DOHH2 (cell line): ENCODE measurements around the gene SLC16A4.

Experiments
- H3F3A ChIP-seq: fragments of 200-600 bp; sonication (generic), shearing (Covaris generic); 2 replicates; pipeline ENCODE4 v1.6.0; 2016; ENCODE audit warnings: antibody characterized with exemption, mild to moderate bottlenecking; ENCODE audit not compliant: control insufficient read depth, insufficient read depth
- H3K27ac ChIP-seq: fragments of 200-600 bp; sonication (generic); 2 replicates; pipeline ENCODE4 v1.5.1; 2014; ENCODE audit warnings: low read depth, mild to moderate bottlenecking, low read length, moderate library complexity
- H3K27me3 ChIP-seq: fragments of 200-600 bp; sonication (generic); 2 replicates; pipeline ENCODE4 v1.6.1; 2014; ENCODE audit warnings: mild to moderate bottlenecking, low read length, mixed read lengths; ENCODE audit not compliant: control insufficient read depth
- H3K36me3 ChIP-seq: fragments of 200-600 bp; sonication (generic); 2 replicates; pipeline ENCODE4 v1.6.1; 2014; ENCODE audit warnings: mild to moderate bottlenecking, low read length, moderate library complexity, mixed read lengths; ENCODE audit not compliant: control insufficient read depth
- H3K4me1 ChIP-seq: fragments of 200-600 bp; sonication (generic); 2 replicates; pipeline ENCODE4 v1.6.1; 2014; ENCODE audit warnings: mild to moderate bottlenecking, low read length, mixed read lengths; ENCODE audit not compliant: control insufficient read depth
- H3K4me2 ChIP-seq: fragments of 200-600 bp; sonication (generic); 2 replicates; pipeline ENCODE4 v1.6.0; 2014; ENCODE audit warnings: mild to moderate bottlenecking, low read length, moderate library complexity
- H3K4me3 ChIP-seq: fragments of 200-600 bp; sonication (generic); 2 replicates; pipeline ENCODE4 v1.5.1; 2014; ENCODE audit warnings: mild to moderate bottlenecking, low read length, mixed read lengths
- H3K79me2 ChIP-seq: fragments of 200-600 bp; sonication (generic); 2 replicates; pipeline ENCODE4 v1.6.1; 2014; ENCODE audit warnings: mild to moderate bottlenecking, low read length, mixed read lengths; ENCODE audit not compliant: control insufficient read depth
- H3K9me2 ChIP-seq: fragments of 200-600 bp; sonication (generic); replicated peaks from 2 replicates; pipeline ENCODE4 v1.6.1; 2014; ENCODE audit warnings: mild to moderate bottlenecking, low read length, mixed read lengths; ENCODE audit not compliant: control insufficient read depth
- H3K9me3 ChIP-seq: fragments of 200-600 bp; sonication (generic); 2 replicates; pipeline ENCODE4 v1.6.1; 2014; ENCODE audit warnings: antibody characterized with exemption, low read length, mixed read lengths; ENCODE audit not compliant: control insufficient read depth, insufficient read depth
- H4K20me1 ChIP-seq: fragments of 200-600 bp; sonication (generic); 2 replicates; pipeline ENCODE4 v1.6.0; 2014; ENCODE audit warnings: low read depth, mild to moderate bottlenecking, antibody characterized with exemption, low read length, moderate library complexity; ENCODE audit not compliant: control insufficient read depth, insufficient read depth
- EZH2phosphoT487 ChIP-seq: fragments of 200-600 bp; sonication (generic); IDR thresholded peaks from 2 replicates; pipeline ENCODE4 v1.6.1; 2017; ENCODE audit warnings: borderline replicate concordance, mild to moderate bottlenecking, antibody characterized with exemption, low read length, moderate library complexity, mixed read lengths
- TF ChIP-seq, protein P1 (sequence below): fragments of 200-600 bp; sonication (generic); IDR thresholded peaks from one replicate; pipeline ENCODE4 v1.5.1; 2014; ENCODE audit warnings: antibody characterized with exemption, mild to moderate bottlenecking, low read depth, low read length; ENCODE audit not compliant: poor library complexity, severe bottlenecking

The SLC16A4 gene

DNA sequence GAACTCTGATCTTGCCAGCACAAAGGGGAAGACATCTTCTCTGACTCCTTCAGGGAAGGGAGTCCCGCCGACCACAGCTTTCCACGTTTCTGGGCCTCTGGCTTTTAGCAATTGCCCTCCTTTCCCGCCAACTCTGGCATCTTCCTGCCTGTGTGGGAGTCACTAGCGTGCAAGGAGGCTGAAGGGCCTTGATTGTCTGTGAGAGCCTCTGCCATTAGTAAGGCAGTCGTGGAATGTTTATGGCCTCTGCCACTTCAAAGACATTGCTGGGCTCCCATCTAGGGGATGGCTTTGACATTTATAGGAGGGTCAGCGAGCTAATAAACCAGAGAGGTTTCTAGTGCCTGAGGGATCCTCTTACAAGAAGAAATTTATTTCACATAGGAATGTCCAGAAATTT is 45.8 kb upstream of the SLC16A4 start:
- no peak overlapping the region for H3K4me2 ChIP-seq
- H3K9me2 ChIP-seq = no peaks in the 10 kb centered on the region
- H3K27ac ChIP-seq = no peak overlapping the region
- TF ChIP-seq, protein P1, sequence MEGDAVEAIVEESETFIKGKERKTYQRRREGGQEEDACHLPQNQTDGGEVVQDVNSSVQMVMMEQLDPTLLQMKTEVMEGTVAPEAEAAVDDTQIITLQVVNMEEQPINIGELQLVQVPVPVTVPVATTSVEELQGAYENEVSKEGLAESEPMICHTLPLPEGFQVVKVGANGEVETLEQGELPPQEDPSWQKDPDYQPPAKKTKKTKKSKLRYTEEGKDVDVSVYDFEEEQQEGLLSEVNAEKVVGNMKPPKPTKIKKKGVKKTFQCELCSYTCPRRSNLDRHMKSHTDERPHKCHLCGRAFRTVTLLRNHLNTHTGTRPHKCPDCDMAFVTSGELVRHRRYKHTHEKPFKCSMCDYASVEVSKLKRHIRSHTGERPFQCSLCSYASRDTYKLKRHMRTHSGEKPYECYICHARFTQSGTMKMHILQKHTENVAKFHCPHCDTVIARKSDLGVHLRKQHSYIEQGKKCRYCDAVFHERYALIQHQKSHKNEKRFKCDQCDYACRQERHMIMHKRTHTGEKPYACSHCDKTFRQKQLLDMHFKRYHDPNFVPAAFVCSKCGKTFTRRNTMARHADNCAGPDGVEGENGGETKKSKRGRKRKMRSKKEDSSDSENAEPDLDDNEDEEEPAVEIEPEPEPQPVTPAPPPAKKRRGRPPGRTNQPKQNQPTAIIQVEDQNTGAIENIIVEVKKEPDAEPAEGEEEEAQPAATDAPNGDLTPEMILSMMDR = no peak
- no peaks in the 10 kb centered on the region for H3K79me2 ChIP-seq
- H3K4me1 ChIP-seq = no peaks in the 10 kb centered on the region
- H3F3A ChIP-seq = no peaks in the 10 kb centered on the region
- H3K36me3 ChIP-seq = no peaks in the 10 kb centered on the region
- H3K4me3 ChIP-seq = no peak overlapping the region
- no peaks in the 10 kb centered on the region for H4K20me1 ChIP-seq
- H3K27me3 ChIP-seq = peaks cover 6% of the 10 kb centered on the region; the same call in 1 of the 2 replicates
- H3K9me3 ChIP-seq = no peaks in the 10 kb centered on the region

DNA sequence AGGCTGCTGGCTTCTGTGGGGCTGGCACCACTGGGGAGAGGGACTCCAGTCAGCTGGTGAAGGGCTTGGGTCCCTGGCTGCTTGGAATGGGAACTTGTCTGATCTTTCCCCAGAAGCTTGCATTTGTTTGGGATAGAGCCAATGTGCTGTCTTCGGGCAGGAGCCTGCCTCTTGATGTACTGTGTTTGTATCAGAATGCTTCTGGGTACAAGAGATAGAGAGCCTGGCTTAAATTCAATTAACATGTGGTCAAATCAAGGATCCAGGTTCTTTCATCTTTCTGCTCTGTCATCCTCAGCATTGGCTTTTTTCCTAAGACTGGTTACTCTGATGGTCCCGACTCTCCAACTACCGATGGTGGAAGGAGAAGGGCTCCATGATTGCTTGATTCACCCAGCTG is 44.1 kb upstream of the SLC16A4 start:
- H4K20me1 ChIP-seq = no peaks in the 10 kb centered on the region
- H3K27ac ChIP-seq = no peak overlapping the region
- H3K4me1 ChIP-seq = peaks cover 9% of the 10 kb centered on the region
- no peak overlapping the region for H3K4me3 ChIP-seq
- no peaks in the 10 kb centered on the region for H3K9me2 ChIP-seq
- no peaks in the 10 kb centered on the region for H3K36me3 ChIP-seq
- H3K27me3 ChIP-seq = peaks cover 11% of the 10 kb centered on the region; the same call in 1 of the 2 replicates
- no peaks in the 10 kb centered on the region for H3K79me2 ChIP-seq
- no peaks in the 10 kb centered on the region for H3F3A ChIP-seq
- H3K9me3 ChIP-seq = no peaks in the 10 kb centered on the region
- TF ChIP-seq EZH2phosphoT487 = no peak
- TF ChIP-seq, protein P1 = no peak
- H3K4me2 ChIP-seq = no peak overlapping the region

DNA sequence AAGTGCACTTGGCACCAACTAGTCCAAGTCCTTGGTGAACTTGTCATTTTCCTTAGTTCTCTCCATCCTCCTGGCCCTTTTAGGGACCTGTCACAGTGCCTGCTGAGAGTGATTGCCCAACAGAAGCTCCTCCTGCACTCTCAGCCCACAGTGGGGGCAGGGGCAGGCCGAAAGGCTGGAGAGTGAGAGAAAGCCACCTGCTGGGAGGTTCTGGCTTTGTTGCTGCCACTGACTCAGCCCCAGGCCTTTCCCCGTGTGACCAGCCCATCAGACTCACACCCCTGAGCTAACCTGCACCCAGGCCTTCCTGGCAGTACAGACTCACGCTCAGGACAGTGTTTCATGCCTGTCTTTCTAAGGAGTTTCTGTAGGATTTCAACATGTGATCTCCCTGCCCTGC is 43.0 kb upstream of the SLC16A4 start:
- no peaks in the 10 kb centered on the region for H3K9me2 ChIP-seq
- H3K79me2 ChIP-seq = no peaks in the 10 kb centered on the region
- no peaks in the 10 kb centered on the region for H3K36me3 ChIP-seq
- TF ChIP-seq EZH2phosphoT487 = no peak
- TF ChIP-seq, protein P1 = no peak
- no peak overlapping the region for H3K4me3 ChIP-seq
- peaks cover 9% of the 10 kb centered on the region for H3K4me1 ChIP-seq
- H3K4me2 ChIP-seq = no peak overlapping the region
- H3K9me3 ChIP-seq = no peaks in the 10 kb centered on the region
- H3K27ac ChIP-seq = no peak overlapping the region
- no peaks in the 10 kb centered on the region for H4K20me1 ChIP-seq
- H3F3A ChIP-seq = no peaks in the 10 kb centered on the region
- peaks cover 11% of the 10 kb centered on the region; the same call in 1 of the 2 replicates for H3K27me3 ChIP-seq

DNA sequence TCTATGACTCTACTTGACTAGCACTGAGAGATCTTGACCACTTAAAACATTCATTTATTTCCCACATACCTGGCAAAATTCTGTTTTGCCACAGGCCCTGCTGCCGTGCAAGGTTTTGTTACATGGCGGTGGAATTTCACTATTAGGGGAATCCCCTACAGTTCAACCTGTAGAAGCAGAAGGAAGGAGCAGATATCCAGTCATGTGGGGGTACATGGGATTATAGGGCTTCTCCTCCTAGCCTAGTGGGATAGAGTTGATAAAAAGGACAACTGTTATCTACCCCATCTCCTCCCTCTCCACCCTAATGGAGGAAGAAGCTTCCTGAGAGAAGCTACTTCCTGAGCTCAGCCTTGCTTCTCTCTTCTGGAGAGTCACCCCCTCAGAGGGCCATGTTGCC is 42.4 kb upstream of the SLC16A4 start:
- Histone ChIP-seq H3K4me2 (no peak overlapping the region), H3K4me3 (no peak overlapping the region), H3K9me3 (no peaks in the 10 kb centered on the region), H4K20me1 (no peaks in the 10 kb centered on the region), H3K27me3 (peaks cover 11% of the 10 kb centered on the region; the same call in 1 of the 2 replicates), H3K27ac (no peak overlapping the region), H3F3A (no peaks in the 10 kb centered on the region), H3K79me2 (no peaks in the 10 kb centered on the region), H3K9me2 (no peaks in the 10 kb centered on the region), H3K36me3 (no peaks in the 10 kb centered on the region), H3K4me1 (peaks cover 9% of the 10 kb centered on the region)
- no peak for TF ChIP-seq EZH2phosphoT487
- TF ChIP-seq, protein P1 = no peak
